HL-60 (cell line): ENCODE measurements around the gene LAMP1.

Experiments
- DNase-seq, 2 experiments: peaks; one replicate each; pipeline ENCODE4 v3.0.0-alpha.2; 2010 to 2020; ENCODE audit warnings: low read depth in 1 of 2, low spot score in 1 of 2
- H3K27ac ChIP-seq: fragments of 250-450 bp; sonication (Bioruptor Pico); replicated peaks from 2 replicates; pipeline ENCODE4 v1.5.1; 2020; ENCODE audit warnings: mild to moderate bottlenecking, moderate library complexity
- H3K27me3 ChIP-seq: fragments of 250-450 bp; sonication (Bioruptor Pico); 2 replicates; pipeline ENCODE4 v1.5.1; 2021; ENCODE audit warnings: mild to moderate bottlenecking, moderate library complexity; ENCODE audit not compliant: insufficient read depth, poor library complexity, severe bottlenecking
- H3K4me3 ChIP-seq: replicated peaks from 2 replicates; pipeline ENCODE4 v1.5.1; 2011; ENCODE audit warnings: mild to moderate bottlenecking, control low read depth, low read length; ENCODE audit not compliant: insufficient read depth
- GABPA ChIP-seq: IDR thresholded peaks from 2 replicates; pipeline ENCODE4 v1.6.1; 2012; ENCODE audit warnings: low read depth
- POLR2AphosphoS5 ChIP-seq: IDR thresholded peaks from 2 replicates; pipeline ENCODE4 v1.6.1; 2012; ENCODE audit warnings: low read depth
- SPI1 ChIP-seq: IDR thresholded peaks from 2 replicates; pipeline ENCODE4 v1.6.1; 2012; ENCODE audit warnings: low read depth, mild to moderate bottlenecking, borderline replicate concordance
- TF ChIP-seq, protein P1 (sequence below): IDR thresholded peaks from one replicate; pipeline ENCODE4 v1.5.1; 2011; ENCODE audit warnings: low read length, control low read depth, inconsistent platforms; ENCODE audit not compliant: insufficient read depth
- TF ChIP-seq, protein P2 (sequence below): IDR thresholded peaks from 2 replicates; pipeline ENCODE4 v1.6.1; 2012; ENCODE audit warnings: low read depth; ENCODE audit not compliant: insufficient replicate concordance

Gene LAMP1

DNA sequence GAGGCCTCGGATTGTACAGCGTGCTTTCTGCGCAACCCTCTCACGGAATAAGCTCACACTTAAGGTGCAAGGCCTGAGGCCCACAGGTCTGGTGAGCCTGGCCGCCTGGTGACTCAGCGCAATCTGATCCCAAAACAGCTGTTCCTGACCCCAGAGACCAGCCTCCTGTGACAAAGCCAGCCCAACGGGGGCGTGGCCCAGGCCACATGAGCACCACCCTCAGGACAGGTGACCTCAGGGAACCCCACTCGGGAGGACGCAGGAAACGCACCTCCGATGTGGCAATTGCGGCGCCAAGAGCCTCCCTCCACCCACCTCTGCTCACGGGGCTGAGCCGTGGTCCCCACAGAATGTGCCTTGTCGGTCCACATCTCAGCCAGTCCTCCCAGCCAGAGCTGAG, 40.5 kb downstream of the LAMP1 start:
- TF ChIP-seq GABPA (no peak), POLR2AphosphoS5 (no peak), SPI1 (no peak)
- TF ChIP-seq, protein P1, sequence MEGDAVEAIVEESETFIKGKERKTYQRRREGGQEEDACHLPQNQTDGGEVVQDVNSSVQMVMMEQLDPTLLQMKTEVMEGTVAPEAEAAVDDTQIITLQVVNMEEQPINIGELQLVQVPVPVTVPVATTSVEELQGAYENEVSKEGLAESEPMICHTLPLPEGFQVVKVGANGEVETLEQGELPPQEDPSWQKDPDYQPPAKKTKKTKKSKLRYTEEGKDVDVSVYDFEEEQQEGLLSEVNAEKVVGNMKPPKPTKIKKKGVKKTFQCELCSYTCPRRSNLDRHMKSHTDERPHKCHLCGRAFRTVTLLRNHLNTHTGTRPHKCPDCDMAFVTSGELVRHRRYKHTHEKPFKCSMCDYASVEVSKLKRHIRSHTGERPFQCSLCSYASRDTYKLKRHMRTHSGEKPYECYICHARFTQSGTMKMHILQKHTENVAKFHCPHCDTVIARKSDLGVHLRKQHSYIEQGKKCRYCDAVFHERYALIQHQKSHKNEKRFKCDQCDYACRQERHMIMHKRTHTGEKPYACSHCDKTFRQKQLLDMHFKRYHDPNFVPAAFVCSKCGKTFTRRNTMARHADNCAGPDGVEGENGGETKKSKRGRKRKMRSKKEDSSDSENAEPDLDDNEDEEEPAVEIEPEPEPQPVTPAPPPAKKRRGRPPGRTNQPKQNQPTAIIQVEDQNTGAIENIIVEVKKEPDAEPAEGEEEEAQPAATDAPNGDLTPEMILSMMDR: no peak
- TF ChIP-seq, protein P2, sequence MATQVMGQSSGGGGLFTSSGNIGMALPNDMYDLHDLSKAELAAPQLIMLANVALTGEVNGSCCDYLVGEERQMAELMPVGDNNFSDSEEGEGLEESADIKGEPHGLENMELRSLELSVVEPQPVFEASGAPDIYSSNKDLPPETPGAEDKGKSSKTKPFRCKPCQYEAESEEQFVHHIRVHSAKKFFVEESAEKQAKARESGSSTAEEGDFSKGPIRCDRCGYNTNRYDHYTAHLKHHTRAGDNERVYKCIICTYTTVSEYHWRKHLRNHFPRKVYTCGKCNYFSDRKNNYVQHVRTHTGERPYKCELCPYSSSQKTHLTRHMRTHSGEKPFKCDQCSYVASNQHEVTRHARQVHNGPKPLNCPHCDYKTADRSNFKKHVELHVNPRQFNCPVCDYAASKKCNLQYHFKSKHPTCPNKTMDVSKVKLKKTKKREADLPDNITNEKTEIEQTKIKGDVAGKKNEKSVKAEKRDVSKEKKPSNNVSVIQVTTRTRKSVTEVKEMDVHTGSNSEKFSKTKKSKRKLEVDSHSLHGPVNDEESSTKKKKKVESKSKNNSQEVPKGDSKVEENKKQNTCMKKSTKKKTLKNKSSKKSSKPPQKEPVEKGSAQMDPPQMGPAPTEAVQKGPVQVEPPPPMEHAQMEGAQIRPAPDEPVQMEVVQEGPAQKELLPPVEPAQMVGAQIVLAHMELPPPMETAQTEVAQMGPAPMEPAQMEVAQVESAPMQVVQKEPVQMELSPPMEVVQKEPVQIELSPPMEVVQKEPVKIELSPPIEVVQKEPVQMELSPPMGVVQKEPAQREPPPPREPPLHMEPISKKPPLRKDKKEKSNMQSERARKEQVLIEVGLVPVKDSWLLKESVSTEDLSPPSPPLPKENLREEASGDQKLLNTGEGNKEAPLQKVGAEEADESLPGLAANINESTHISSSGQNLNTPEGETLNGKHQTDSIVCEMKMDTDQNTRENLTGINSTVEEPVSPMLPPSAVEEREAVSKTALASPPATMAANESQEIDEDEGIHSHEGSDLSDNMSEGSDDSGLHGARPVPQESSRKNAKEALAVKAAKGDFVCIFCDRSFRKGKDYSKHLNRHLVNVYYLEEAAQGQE: no peak
- Histone ChIP-seq H3K4me3 (no peak overlapping the region), H3K27me3 (peaks cover 3% of the 10 kb centered on the region), H3K27ac (no peak overlapping the region)
- DNase-seq: no peak

DNA sequence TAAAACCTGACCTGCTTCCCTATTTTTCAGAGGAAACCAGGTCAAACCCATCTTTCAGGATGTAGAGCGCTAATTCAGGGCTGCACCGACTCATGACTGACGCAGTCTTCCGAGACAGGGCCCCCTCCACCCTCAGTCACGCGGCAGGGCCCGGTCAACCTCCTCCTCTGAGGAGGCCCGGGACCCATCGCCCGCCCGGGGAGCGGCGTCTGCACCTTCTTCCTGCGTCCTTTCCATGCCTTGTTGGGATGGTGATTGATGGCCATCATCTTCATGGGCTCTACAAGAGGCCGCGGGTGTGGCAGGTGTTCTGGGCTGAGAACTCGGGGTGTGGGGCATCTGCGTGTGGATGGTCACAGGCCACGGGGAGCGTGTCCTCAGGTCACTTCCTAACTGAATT, 40.9 kb downstream of the LAMP1 start:
- no peak for TF ChIP-seq POLR2AphosphoS5
- TF ChIP-seq GABPA: no peak
- TF ChIP-seq, protein P2: no peak
- no peak for DNase-seq
- H3K27ac ChIP-seq: no peak overlapping the region
- H3K27me3 ChIP-seq: peaks cover 3% of the 10 kb centered on the region
- no peak overlapping the region for H3K4me3 ChIP-seq

DNA sequence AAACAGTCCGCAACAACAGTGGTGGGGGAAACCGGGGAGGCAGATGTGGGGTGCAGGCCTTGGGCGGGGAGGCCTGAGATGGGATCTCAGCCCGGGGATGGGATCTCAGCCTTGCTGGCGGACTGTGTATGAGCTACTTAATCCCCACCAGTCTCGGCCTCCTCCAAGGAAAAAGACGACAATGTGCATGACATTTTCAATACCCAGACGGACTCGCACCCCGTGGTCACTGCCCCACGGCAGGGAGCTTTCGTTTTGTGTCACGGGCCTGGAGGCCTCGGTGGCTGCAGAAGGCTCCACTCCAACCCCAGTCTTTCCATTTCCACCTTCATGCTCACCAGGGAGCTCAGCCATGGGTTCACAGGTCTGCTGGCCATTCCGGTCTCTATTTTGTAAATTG, 41.4 kb downstream of the LAMP1 start:
- DNase-seq: no peak
- H3K27ac ChIP-seq: no peak overlapping the region
- no peak overlapping the region for H3K4me3 ChIP-seq
- TF ChIP-seq GABPA (no peak), POLR2AphosphoS5 (no peak)
- TF ChIP-seq, protein P1: no peak
- TF ChIP-seq, protein P2: no peak
- peaks cover 3% of the 10 kb centered on the region for H3K27me3 ChIP-seq
